GM19193 (cell line): Measurements from ENCODE around the gene MKI67.

Experiments used
- POLR2A ChIP-seq: IDR thresholded peaks from 4 replicates; pipeline ENCODE4 v1.6.1; 2011; ENCODE audit not compliant: insufficient read depth, insufficient read length; ENCODE audit errors: extremely low read depth

The MKI67 gene

GRCh38 chr10:128124813-128125403 lies 1.3 kb downstream of the MKI67 start:
- TF ChIP-seq POLR2A = no peak

GRCh38 chr10:128123846-128124245 lies 2.4 kb downstream of the MKI67 start:
- TF ChIP-seq POLR2A = no peak

DNA sequence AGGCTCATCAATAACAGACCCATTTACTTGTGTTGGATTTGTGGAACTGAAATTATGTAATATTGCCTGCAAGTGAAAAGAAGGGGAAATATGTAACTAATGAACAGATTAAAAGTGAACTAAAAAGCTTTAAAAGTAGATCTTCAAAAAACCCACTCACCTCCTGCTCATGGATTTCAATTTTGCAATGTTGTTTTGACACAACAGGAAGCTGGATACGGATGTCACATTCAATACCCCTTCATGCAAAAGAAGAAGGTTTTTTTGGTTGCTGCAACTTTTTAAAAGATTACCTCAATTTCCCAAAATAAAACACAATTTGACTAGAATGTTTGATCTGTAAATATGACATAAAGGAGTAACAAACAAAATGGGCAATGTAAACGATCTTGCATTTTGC lies 3.3 kb downstream of the MKI67 start:
- no peak for TF ChIP-seq POLR2A

DNA sequence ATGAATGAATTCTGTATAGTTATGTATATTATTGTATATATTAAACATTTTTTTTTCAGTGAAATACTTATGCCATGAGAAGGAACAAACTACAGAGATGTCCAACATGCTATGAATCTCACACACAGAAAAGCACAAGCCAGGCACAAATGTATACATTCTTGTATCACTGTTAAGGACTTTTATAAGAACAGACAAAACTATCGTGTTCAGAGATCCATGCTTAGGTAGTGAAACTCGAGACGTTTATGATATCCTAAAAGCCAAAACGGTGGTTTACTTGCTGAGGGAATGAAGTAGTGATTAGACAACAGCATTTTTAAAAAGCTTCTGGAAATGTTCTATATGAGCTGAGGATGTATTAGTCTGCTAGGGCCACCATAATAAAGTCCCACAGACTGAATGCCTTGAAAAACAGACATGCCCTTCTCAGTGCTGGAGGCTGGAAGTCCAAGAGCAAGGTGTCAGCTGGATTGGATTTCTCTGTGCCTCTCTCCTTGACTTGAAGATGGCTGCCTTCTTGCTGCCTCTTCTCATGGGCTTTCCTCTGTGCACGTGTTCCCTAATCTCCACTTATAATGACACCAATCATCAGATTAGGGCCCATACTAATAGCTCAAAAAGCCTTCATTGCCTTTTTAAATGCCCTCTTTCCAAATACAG lies 4.3 kb downstream of the MKI67 start:
- no peak for TF ChIP-seq POLR2A

DNA sequence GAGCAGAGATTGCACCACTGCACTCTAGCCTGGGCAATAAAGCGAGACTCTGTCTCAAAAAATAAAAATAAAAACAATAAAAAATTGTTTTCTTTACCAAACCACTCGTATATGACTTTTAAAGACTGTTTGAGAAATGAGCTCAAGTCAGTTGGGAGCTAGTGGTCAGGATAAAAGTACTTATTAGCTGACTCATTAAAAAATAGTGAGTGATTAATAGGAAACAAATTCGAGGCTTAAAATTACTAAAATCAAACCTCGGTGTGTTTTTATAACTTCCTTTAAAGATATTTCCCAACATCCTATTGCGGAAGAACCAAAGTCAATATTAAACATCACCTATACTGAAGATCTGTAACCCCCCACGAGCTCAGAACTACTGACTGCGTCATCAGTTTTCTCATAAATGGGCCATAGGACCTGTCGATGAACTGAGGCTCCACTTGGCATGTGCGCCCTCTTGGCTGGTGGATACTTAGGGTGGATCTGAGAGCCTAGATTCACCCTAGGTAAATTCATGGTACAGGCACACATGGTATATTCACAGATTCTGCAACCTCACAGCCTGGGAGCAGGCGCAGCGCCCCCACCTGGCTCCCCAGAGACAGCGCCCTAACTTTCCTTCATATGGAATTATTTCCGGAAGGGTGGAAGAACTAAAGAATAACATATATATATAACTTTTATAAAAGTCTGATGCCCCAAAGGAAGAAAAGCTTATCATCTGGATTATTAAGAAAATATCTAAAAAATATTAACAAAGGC lies 9.2 kb downstream of the MKI67 start:
- TF ChIP-seq POLR2A = no peak

GRCh38 chr10:128116187-128116586 lies 10.0 kb downstream of the MKI67 start:
- no peak for TF ChIP-seq POLR2A

DNA sequence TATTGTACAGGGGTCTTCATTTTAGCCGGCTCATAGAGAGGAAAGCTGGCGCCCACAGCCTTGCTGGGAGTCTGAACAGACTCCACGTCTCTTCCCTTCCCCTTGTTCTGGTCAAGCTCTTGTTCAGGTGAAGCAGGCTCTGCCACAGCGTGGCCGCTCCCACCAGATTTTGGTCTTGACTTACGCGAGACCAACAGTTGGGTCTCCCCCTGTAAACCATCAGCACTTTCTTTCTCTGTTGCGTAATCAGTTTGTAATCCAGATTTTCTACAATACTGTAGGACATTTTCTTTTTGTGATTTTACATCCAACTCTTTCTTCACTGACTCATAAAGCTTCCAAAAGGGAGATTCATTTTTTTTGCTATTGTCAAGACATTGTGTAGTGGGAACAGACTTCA lies 10.9 kb downstream of the MKI67 start:
- no peak for TF ChIP-seq POLR2A

DNA sequence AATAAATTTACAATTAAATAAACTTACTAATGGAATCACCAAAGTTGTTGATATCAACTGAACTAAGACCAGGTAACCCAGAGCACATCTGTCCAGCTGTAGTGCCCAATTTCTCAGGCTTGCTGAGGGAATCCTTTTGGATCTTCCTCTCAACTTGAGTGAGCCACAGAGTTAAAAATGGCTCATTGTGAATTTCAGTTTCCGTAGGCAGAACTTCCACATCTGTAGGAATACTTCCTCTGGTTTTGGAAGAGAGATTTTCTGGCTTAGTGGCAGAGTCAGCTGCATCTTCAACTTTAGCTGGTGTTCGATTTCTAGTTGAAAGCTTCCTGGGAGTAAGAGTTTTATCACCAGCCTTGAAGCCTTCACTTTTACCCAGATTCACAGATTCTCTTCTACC lies 11.3 kb downstream of the MKI67 start:
- TF ChIP-seq POLR2A = no peak

DNA sequence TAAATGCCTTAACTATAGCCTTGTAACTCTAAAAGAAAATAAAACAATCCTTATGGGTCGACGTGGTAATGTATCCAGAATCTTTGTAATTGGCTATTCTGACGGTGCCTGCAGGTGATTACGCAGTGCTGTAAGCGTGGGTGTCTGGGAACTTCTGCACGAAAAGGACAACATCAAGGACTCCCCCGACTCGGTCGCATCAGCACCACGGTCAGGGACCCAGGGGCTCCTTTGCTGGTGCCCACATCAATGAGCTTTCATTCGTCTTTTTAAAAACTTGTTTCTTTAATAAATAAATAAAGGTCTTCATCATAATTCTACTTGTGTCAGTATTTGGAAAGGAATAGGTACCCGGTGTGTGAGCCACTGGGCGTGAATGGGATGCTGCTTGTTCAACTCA lies 13.2 kb downstream of the MKI67 start:
- TF ChIP-seq POLR2A = no peak

DNA sequence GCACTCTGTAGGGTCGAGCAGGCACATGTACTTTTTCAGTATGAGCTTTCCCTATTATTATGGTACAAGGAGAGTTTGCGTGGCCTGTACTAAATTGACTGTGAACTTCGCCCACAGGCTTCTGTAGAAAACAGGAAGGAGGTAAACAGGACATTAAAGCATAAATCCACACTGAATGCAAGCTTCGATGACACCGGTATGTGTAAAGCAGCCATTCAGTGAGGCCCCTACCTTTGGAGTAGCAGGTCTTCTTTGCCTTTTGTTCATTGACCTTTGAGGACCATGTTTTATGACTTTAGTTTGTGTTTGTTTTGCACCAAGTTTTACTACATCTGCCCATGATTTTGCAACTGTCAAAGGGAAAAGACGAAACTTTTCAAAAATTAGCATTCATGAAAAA lies 14.5 kb downstream of the MKI67 start:
- TF ChIP-seq POLR2A = no peak

DNA sequence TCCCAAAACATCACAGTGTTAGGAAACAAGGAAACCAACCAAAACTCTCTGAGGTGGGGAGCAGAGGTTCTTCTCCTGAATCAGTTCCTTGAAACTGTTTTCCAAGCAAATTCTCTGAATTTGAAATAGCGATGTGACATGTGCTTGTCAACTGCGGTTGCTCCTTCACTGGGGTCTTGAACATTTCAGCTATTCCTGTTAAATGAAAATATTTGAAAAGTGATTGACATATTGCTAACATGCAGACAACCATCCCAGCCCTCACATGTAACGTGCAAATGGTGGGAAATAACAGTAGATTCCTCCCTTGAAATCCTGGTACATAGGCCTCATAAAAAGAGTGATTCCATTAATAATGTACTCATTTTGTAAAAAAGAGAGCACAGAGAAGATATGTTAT lies 15.9 kb downstream of the MKI67 start:
- TF ChIP-seq POLR2A = no peak

DNA sequence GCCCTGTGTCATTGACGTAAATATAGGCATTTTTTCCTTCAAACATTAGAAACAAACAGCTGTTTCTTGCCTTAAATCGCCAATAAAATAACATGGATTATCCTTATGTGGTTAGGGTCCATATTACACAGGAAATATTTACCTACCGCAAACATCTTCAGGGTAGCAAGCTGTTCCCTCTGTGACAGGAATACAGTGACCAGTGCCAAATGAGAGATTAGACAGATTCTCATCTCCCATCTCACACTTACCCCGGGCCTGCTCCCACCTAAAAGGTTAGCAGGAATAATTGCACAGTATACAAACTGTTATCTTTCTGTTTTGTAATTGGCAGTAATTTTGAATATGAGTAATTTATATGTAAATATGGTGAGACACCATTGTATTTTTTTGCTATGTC lies 16.5 kb downstream of the MKI67 start:
- no peak for TF ChIP-seq POLR2A

DNA sequence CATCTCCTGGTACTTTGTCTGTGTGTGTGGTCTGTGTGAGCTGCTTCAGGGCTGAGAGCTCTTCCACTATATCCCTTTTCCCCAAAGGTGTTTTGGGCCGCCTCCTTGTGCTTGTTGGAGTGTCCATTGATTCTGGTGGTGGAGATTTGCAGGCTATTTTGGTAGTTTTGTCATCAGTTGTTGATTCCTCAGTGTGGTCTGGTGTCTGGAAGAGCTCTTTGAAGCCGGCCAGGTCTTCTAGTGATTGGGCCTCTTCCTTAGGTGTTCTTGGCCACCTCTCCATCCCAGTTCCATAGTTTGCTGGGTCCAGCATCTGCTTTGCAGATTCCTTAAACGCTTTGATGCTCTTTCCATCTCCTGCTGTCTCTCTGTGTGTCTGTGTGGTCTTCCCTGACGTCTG lies 20.8 kb downstream of the MKI67 start:
- no peak for TF ChIP-seq POLR2A

- TF ChIP-seq POLR2A = no peak
These were observed 23.0 kb downstream of the MKI67 start for GRCh38 chr10:128103229-128103714.

- TF ChIP-seq POLR2A = no peak
These were observed 23.6 kb downstream of the MKI67 start for GRCh38 chr10:128102480-128103228.
